T-cell (primary cell): Measurements from ENCODE around the gene ZBTB2. TPM values are rescaled to one million over a fixed set of nuclear protein-coding genes. Genes with fewer than 3 reads are reported as not detected.

Experiments used
- ATAC-seq, 4 experiments: fragments of 200-7000 bp in 3 of 4; fragments of 150-1000 bp in 1 of 4; cut with Tn5 transposase; replicated peaks in 1 of 4; 1 replicate in 3 of 4; 2 replicates in 1 of 4; pipeline ENCODE4 v1.10.0; 2021; ENCODE audit warnings: moderate library complexity in 3 of 4, mild to moderate bottlenecking in 2 of 4, moderate number of reproducible peaks in 1 of 4
- CTCF ChIA-PET, 2 donors: fragments of 300-600 bp; sonication (Branson Sonifier 250); formaldehyde crosslinking; loops; one replicate each; lab custom pipeline; 2022; ENCODE audit warnings: antibody characterized with exemption in 2 of 2; lab: Charles Lee
- POLR2A ChIA-PET, 2 donors: fragments of 300-600 bp; sonication (Branson Sonifier 250); formaldehyde crosslinking; loops; one replicate each; lab custom pipeline; 2022; ENCODE audit warnings: antibody characterized with exemption in 2 of 2; lab: Charles Lee
- DNase-seq, 35 experiments: peaks; one replicate each; pipeline versions ENCODE4 v3.0.0 to v3.0.0-alpha.2; 2013 to 2023
- H3K27ac ChIP-seq: one replicate; pipeline ENCODE4 v1.5.1; 2013; ENCODE audit warnings: low read length
- H3K27me3 ChIP-seq, 2 experiments: replicated peaks in 1 of 2; 1 replicate in 1 of 2; 2 replicates in 1 of 2; pipeline versions ENCODE4 v1.6.1 to v1.7.0; 2013; ENCODE audit warnings: low read length in 1 of 2, mixed read lengths in 1 of 2; ENCODE audit not compliant: control insufficient read depth in 2 of 2, insufficient read depth in 2 of 2; ENCODE audit errors: extremely low read depth in 1 of 2
- H3K36me3 ChIP-seq, 2 donors: 1 replicate in 1 of 2; 2 replicates in 1 of 2; pipeline versions ENCODE4 v1.6.1 to v1.7.0; 2013; ENCODE audit warnings: low read length in 1 of 2; ENCODE audit not compliant: control insufficient read depth in 2 of 2, insufficient read depth in 1 of 2; ENCODE audit errors: extremely low read depth in 1 of 2
- H3K4me1 ChIP-seq, 2 experiments: 1 replicate in 1 of 2; 2 replicates in 1 of 2; pipeline versions ENCODE4 v1.6.1 to v1.7.0; 2013; ENCODE audit warnings: low read length in 2 of 2, mixed read lengths in 1 of 2; ENCODE audit not compliant: insufficient read depth in 2 of 2, control insufficient read depth in 1 of 2; ENCODE audit errors: extremely low read depth in 1 of 2
- H3K4me3 ChIP-seq, 2 donors: 1 replicate in 1 of 2; 2 replicates in 1 of 2; pipeline versions ENCODE4 v1.5.1 to v1.7.0; 2013; ENCODE audit warnings: mild to moderate bottlenecking in 2 of 2, low read length in 1 of 2, moderate library complexity in 1 of 2; ENCODE audit not compliant: control insufficient read depth in 1 of 2; ENCODE audit errors: extremely low read depth in 1 of 2
- H3K9me3 ChIP-seq: 2 replicates; pipeline ENCODE4 v1.7.0; 2013
- H3K27ac Mint-ChIP-seq, 2 donors: one replicate each; pipeline ENCODE4 v1.8.0; 2020 to 2021; ENCODE audit warnings: mild to moderate bottlenecking in 2 of 2, mixed read lengths in 2 of 2
- H3K27me3 Mint-ChIP-seq, 2 donors: one replicate each; pipeline ENCODE4 v1.8.0; 2021 to 2022; ENCODE audit warnings: mixed read lengths in 2 of 2
- H3K36me3 Mint-ChIP-seq: one replicate; pipeline ENCODE4 v1.8.0; 2021; ENCODE audit warnings: mixed read lengths
- H3K4me1 Mint-ChIP-seq, 3 donors: one replicate each; pipeline ENCODE4 v1.8.0; 2020 to 2022; ENCODE audit warnings: mixed read lengths in 3 of 3, mild to moderate bottlenecking in 1 of 3
- H3K4me3 Mint-ChIP-seq, 3 donors: one replicate each; pipeline ENCODE4 v1.8.0; 2020 to 2022; ENCODE audit warnings: mild to moderate bottlenecking in 3 of 3, mixed read lengths in 3 of 3, moderate library complexity in 3 of 3
- H3K9me3 Mint-ChIP-seq, 3 donors: one replicate each; pipeline ENCODE4 v1.8.0; 2020 to 2022; ENCODE audit warnings: mixed read lengths in 3 of 3
- whole genome bisulfite sequencing: methylation state at CpG from one replicate; pipeline ENCODE4 v1.1.5; 2013; ENCODE audit warnings: missing lambda C conversion rate; ENCODE audit not compliant: insufficient coverage; 5-methylcytosine and 5-hydroxymethylcytosine counted together
- total RNA-seq, 35 experiments: library from RNA in 6 of 35; stranded (reverse) in 6 of 35; fragments of 120-200 nt in 1 of 35; gene quantifications; one replicate each; pipeline versions ENCODE4 v1.2.1 to v1.2.4 and lab custom pipeline; 2013 to 2026

Gene ZBTB2
- total RNA-seq, 5 donors from 2014 or later (not counting 1 experiment from before 2014, with no cell fraction given): 16.1 to 28.3 (median 27.4) TPM

GRCh38 chr6:151352410-151353396, 38.7 kb downstream of the ZBTB2 start:
- peak in 3 of 4 experiments; percentile 48 to 55 (median 53) for ATAC-seq
- 64% methylated on average over 15 of the region's 19 CpGs for WGBS

GRCh38 chr6:151351731-151352130, 39.6 kb downstream of the ZBTB2 start:
- H3K9me3 ChIP-seq: no peaks in the 10 kb centered on the region
- ChIA-PET CTCF (interaction anchor here in 1 of 2 donors (0.5 to 1.1 kb wide), 4 partner anchors 12 to 493 kb away, joined by 3 to 6 read pairs (median 3); no protein-coding TSS in a partner anchor), POLR2A (no interaction called here)
- Mint-ChIP-seq H3K4me1 (no peaks in the 10 kb centered on the region), H3K27me3 (no peaks in the 10 kb centered on the region), H3K4me3 (no peak overlapping the region), H3K9me3 (no peaks in the 10 kb centered on the region), H3K36me3 (peaks cover 5% of the 10 kb centered on the region), H3K27ac (no peak overlapping the region)
- no peak overlapping the region for H3K4me3 ChIP-seq
- ATAC-seq: no peak
- DNase-seq: no peak
- WGBS: 93% methylated on average over 2 of the region's 7 CpGs
- no peaks in the 10 kb centered on the region for H3K36me3 ChIP-seq
- H3K4me1 ChIP-seq: peaks cover 0 to 7% of the 10 kb centered on the region in 2 experiments
- no peak overlapping the region for H3K27ac ChIP-seq
- H3K27me3 ChIP-seq: no peaks in the 10 kb centered on the region

More at GRCh38 chr6:151352410-151353396, 38.7 kb downstream of the ZBTB2 start:
- Histone ChIP-seq H3K27me3 (no peaks in the 10 kb centered on the region), H3K4me3 (no peak overlapping the region), H3K27ac (no peak overlapping the region), H3K4me1 (peaks cover under 1 to 7% of the 10 kb centered on the region in 2 experiments), H3K9me3 (no peaks in the 10 kb centered on the region), H3K36me3 (no peaks in the 10 kb centered on the region)
- Mint-ChIP-seq H3K36me3 (peaks cover 5% of the 10 kb centered on the region), H3K4me3 (no peak overlapping the region), H3K4me1 (peaks cover 3% of the 10 kb centered on the region in 3 donors), H3K27ac (no peak overlapping the region), H3K9me3 (no peaks in the 10 kb centered on the region), H3K27me3 (no peaks in the 10 kb centered on the region)
- ChIA-PET CTCF (interaction anchor here in 1 of 2 donors (0.5 to 1.4 kb wide), 5 partner anchors 18 to 494 kb away, joined by 3 to 8 read pairs (median 3); no protein-coding TSS in a partner anchor), POLR2A (no interaction called here)
- peak in 1 of 35 experiments; percentile 30 for DNase-seq

- ATAC-seq: no peak
- CTCF ChIA-PET: interaction anchor here (0.6 kb wide), 2 partner anchors 12 to 19 kb away, joined by 4 to 6 read pairs; no protein-coding TSS in a partner anchor
Observed at GRCh38 chr6:151351146-151351700, 40.1 kb downstream of the ZBTB2 start.

GRCh38 chr6:151350442-151351145, 40.8 kb downstream of the ZBTB2 start:
- no peaks in the 10 kb centered on the region for H3K27me3 ChIP-seq
- WGBS: 93% methylated on average over 19 of the region's 20 CpGs
- H3K9me3 Mint-ChIP-seq: no peaks in the 10 kb centered on the region
- H3K4me3 Mint-ChIP-seq: no peak overlapping the region
- H3K27ac Mint-ChIP-seq: no peak overlapping the region
- H3K27me3 Mint-ChIP-seq: peaks cover 0 to 5% of the 10 kb centered on the region in 2 donors
- peaks cover 0 to 7% of the 10 kb centered on the region in 2 experiments for H3K4me1 ChIP-seq
- CTCF ChIA-PET: interaction anchor here (0.6 to 1.4 kb wide), 3 partner anchors 16 to 28 kb away, joined by 3 to 4 read pairs (median 4); no protein-coding TSS in a partner anchor
- H3K4me1 Mint-ChIP-seq: no peaks in the 10 kb centered on the region
- no peaks in the 10 kb centered on the region for H3K36me3 ChIP-seq
- no peak overlapping the region for H3K27ac ChIP-seq
- POLR2A ChIA-PET: no interaction called here
- H3K36me3 Mint-ChIP-seq: peaks cover 5% of the 10 kb centered on the region
- DNase-seq: no peak
- no peak overlapping the region for H3K4me3 ChIP-seq
- no peak for ATAC-seq
- no peaks in the 10 kb centered on the region for H3K9me3 ChIP-seq

More at GRCh38 chr6:151351146-151351700, 40.1 kb downstream of the ZBTB2 start:
- no peaks in the 10 kb centered on the region for H3K36me3 ChIP-seq
- no peaks in the 10 kb centered on the region for H3K27me3 ChIP-seq
- WGBS: 96% methylated on average over 15 of the region's 18 CpGs
- no peaks in the 10 kb centered on the region for H3K4me1 Mint-ChIP-seq
- no peak overlapping the region for H3K27ac Mint-ChIP-seq
- no peak for DNase-seq
- H3K9me3 ChIP-seq: no peaks in the 10 kb centered on the region
- H3K4me1 ChIP-seq: peaks cover 0 to 7% of the 10 kb centered on the region in 2 experiments
- no peak overlapping the region for H3K4me3 ChIP-seq
- no peak overlapping the region for H3K4me3 Mint-ChIP-seq
- POLR2A ChIA-PET: no interaction called here
- no peak overlapping the region for H3K27ac ChIP-seq
- peaks cover 0 to 1% of the 10 kb centered on the region in 2 donors for H3K27me3 Mint-ChIP-seq
- H3K36me3 Mint-ChIP-seq: peaks cover 5% of the 10 kb centered on the region
- no peaks in the 10 kb centered on the region for H3K9me3 Mint-ChIP-seq

- Mint-ChIP-seq H3K4me3 (no peak overlapping the region), H3K9me3 (no peaks in the 10 kb centered on the region), H3K27me3 (peaks cover 0 to 5% of the 10 kb centered on the region in 2 donors), H3K36me3 (peaks cover 5% of the 10 kb centered on the region), H3K27ac (no peak overlapping the region), H3K4me1 (no peaks in the 10 kb centered on the region)
- Histone ChIP-seq H3K4me1 (peaks cover 0 to 7% of the 10 kb centered on the region in 2 experiments), H3K27ac (no peak overlapping the region), H3K27me3 (no peaks in the 10 kb centered on the region), H3K9me3 (no peaks in the 10 kb centered on the region), H3K4me3 (no peak overlapping the region), H3K36me3 (no peaks in the 10 kb centered on the region)
- CTCF ChIA-PET: interaction anchor here (0.5 to 1.4 kb wide), 3 partner anchors 15 to 965 kb away, joined by 3 to 4 read pairs (median 4); no protein-coding TSS in a partner anchor
- DNase-seq: no peak
- POLR2A ChIA-PET: interaction anchor here in 1 of 2 donors (0.6 kb wide), 1 partner anchor 11 kb away, joined by 4 read pairs; no protein-coding TSS in a partner anchor
- 84% methylated on average over 19 of the region's 19 CpGs for WGBS
- ATAC-seq: no peak
Observed at GRCh38 chr6:151349651-151350270, 41.6 kb downstream of the ZBTB2 start.
